GM21786 (cell line): ENCODE data around the gene OMP.

Source experiments
- ATAC-seq: cut with Tn5 transposase; IDR thresholded peaks from one replicate; pipeline ENCODE4 v1.9.1; 2021; ENCODE audit not compliant: unreplicated experiment

Gene OMP

GRCh38 chr11:77137421-77137820 is 34.8 kb downstream of the OMP start:
- no peak for ATAC-seq

- no peak for ATAC-seq
Observed at GRCh38 chr11:77138106-77138649, 35.5 kb downstream of the OMP start.

DNA sequence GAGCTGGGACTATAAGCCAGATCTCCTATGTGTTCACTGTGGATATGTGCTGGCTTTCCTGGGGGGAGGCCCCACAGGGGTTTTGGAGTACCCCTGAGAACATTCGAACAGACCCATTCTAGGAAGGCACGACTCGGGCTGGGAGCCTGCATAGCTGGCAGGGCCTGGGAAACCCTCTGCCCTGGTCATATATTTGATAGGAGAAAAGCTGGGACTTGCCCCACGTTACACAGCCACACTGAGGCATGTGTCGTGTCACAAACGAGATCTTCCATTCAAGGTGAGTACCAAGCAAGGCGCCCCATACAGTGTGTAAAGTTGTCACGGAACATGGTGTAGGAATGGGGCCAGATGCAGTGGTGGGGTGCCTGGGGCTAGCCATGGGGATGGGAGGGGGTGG is 36.6 kb downstream of the OMP start:
- ATAC-seq: no peak

DNA sequence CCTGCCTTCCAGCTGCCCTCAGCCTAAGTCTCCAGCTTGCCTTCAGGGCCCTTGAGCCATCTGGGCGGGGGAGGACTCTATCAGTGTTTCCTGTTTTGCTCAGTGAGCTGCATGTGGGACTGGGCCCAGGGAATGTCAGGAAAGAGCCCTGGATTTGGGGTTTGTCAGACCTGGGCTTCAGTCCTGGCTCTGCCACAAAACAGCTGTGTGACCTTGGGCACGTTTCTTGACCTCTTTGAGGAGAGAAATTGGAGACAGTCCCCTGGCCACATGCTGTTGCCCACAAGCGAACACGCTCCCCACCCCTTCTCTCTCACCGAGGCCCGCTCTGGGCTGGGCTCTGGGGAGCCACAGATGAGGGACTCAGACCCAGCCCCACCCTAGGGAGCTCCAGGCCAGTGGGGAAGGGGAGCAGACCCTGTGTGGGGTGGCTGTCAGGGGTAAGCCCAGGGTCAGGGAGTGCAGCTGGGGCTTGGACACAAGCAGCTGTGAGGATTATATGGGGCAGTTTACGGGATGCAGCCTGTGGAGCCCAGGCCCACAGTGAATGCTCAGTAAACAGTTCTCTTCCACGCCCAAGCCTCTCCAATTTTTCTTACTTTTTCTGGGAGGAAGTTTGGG is 37.7 kb downstream of the OMP start:
- ATAC-seq: no peak

DNA sequence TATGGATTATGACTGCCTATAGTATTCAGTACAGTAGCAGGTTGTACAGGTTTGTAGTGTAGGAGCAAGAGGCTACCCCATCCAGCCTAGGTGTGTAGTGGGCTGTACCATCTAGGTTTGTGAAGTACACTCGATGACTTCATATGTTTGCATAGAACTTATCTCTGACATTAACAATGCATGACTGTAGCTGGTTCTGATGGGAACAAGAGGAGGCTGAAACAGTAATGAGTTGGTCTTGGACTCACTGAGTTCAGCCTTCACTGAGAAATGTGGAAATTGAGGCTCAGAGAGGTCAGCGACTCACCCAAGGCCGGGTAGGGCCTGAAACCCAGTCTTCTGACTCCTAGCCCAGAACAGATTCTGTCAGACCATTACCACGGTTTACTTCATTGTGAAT is 38.4 kb downstream of the OMP start:
- no peak for ATAC-seq

DNA sequence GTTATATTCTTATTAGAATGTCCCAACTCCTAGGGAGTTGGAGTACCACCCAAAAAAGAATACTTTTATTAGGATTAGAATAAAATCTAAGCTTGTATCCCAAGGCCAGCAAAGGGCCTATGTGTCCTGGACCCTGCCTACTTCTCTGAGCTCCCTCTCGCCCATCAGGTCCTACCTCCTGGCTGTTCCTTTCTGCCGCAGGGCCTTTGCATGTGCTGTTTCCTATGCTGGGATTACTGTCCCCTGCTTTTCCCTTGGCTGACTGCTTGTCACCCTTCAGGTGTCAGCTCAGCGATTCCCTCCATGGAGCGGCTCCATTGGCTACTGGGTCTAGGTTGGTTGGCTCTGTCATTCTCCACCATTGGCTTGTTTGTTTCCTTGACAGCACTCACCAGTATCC is 38.8 kb downstream of the OMP start:
- ATAC-seq: no peak

DNA sequence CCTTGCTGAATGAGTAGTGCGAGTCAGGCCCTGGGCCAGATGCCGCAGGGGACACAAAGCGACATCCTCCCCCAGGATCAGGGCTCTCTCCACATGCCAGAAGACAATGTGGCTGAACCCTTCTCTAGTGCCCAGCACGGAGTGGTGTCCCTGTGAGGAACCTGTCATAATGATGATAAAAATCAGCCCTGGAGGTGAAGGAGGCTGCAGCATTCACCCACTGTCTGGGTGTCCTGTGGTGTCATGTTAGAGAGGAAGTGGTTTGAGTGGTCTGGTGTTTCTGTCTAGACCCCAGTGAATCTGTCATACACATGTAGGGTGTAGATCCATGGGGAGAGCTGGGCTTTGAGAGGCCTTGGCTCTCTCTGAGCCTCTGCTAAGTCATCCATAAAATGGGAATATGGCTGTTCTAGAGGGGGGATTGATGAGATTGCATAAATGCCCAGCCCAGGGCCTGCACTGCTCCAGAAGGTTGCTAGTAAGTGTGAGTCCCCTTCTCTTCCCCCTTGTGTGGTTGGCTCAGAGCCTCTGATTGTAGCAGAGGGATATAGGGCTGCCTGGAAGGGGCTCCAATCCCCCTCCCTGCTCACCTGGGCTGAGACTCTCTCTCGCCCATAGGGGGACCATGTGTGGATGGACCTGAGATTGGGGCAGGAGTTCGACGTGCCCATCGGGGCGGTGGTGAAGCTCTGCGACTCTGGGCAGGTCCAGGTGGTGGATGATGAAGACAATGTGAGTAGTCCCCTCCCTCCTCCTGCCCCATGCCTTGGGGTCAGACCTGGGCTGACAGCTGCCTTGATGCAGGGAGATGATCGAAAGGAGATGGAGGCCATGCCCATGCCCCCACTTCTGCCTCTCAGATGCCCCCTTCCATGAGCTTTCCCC is 39.7 kb downstream of the OMP start:
- no peak for ATAC-seq

- no peak for ATAC-seq
Observed at GRCh38 chr11:77143405-77144020, 40.9 kb downstream of the OMP start.

DNA sequence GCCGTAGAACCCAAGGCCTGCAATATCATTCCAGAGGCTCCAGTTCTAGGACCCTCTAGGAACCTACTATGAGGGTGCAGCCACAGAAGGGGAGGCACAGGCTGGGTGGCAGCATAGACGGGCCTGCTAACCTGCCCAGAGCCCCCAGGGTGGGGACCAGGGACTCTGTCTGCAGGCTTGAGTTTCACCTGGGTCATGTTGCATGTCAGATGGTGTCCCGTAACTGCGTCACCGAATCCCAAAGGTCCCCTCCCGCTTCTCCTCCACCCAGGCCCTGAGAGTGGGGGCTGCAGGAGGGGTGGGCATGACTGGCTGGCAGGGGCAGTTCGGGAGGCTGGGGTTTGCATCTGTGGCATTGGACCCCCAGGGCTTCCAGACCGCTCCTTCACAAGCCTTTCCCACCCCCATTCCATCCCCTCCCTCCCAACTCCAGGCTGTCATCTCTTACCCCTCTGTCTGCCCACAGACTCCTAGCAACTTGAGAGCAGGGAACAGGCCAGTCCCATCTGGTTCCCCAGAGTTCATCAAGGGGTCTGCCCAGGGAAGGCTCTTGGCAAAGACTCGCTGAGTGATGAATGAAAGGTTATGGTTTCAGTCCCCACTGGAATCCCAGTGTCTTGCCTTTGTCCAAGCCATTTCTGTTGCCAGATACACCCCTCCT is 41.7 kb downstream of the OMP start:
- no peak for ATAC-seq

DNA sequence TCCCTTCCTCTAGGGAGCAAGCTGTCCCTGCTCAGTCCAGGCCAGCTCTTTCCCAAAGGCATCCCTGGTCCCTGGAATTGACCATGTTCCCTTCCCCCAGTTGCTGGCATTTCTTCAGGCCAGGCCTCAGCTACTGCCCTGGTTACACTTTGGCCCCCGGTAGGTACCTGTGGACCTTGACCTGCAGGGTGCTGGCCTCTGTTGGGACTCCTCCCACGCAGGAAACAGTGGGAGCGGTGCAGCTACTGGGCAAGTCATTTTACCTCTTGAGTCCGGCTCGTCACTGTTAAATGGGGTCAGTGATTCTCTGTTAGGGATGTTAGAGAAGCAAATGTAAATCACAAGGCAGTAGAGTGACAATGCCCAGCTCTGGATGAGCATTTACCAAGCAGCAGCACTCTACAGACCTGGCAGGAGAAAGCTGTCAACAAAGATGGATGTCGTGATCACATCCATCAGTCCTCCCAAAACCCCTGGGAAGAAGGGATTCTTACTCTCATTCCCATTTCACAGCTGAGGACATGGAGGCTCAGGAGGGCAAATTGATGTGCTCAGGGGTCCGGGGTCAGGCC is 42.3 kb downstream of the OMP start:
- ATAC-seq: no peak

DNA sequence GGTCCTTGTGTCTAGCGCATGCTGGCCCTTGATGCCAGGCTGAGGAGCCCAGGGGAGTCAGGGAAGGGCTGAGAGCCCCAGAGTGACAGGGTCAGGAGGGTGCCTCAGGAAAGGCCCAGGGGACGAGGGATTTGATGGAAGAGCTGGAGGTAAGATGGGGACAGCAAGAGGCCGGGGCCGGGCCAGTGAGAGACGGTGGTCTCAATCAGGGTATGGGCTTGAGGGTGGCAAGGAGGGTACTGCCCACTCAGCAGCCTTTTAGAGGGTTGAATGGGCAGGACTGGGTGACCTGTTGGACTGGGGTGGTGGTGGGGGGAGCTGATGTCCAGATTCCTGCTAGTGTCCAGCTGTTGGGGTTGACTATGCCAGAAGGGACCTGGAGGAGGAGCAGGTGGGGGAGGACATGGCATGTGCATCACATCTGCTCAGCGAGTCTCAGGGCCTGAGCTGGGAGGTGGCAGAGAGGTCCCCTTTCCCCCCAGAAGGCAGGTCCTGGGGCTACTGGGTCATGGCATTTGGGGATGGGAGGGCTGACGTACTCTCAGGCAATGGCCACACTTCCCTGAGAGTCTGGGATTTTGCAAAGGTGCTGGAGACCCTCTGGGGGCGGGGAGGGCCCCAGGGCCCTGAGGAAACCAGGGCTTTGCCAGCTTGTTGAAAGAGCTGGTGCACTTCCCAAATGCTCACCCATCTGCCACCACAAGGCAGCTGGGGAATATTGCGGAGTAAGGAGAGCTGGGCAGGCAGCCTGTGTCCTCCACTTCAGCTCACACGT is 43.8 kb downstream of the OMP start:
- no peak for ATAC-seq

DNA sequence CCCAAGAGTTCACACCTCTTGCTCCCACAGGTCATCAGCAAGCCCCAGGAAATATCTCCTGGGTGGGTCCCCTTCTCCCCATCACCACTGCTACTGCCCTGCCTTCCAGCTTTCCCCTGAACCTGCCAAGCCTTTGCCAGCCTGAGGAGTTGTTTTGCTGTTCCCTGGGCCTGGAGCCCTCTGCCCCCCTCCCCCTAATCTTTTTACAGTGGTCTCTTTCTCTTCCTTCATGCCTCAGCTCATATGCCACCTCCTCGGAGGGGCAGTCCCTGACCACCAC is 44.3 kb downstream of the OMP start:
- ATAC-seq: no peak

DNA sequence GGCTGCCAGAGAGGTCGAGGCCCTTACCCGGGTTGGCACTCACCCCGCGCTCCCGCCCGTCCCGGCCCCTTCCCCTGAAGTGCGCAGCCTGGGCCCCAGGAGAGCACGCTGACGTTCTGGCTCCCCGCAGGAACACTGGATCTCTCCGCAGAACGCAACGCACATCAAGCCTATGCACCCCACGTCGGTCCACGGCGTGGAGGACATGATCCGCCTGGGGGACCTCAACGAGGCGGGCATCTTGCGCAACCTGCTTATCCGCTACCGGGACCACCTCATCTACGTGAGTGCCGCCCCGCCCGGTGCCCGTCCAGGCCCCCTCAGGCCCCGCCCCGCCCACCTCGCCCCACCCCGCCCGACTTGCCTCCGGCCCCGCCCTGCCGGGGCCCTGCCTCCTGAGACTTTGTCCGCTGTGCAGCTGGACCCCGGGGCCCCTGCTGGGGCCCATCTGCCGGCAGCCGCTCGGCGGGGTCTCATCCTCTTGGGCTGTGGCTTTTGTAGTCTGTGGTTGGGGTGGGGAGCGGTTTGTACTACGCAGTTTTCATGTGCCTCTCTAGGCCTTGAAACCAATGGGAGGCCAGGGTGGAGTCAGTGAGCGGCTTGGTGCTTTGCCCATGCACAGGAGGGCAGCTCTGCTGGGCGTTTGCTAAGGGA is 45.2 kb downstream of the OMP start:
- ATAC-seq: no peak

GRCh38 chr11:77148963-77149715 is 46.5 kb downstream of the OMP start:
- ATAC-seq: no peak

GRCh38 chr11:77149716-77150392 is 47.2 kb downstream of the OMP start:
- no peak for ATAC-seq

GRCh38 chr11:77150836-77151235 is 48.2 kb downstream of the OMP start:
- ATAC-seq: no peak

DNA sequence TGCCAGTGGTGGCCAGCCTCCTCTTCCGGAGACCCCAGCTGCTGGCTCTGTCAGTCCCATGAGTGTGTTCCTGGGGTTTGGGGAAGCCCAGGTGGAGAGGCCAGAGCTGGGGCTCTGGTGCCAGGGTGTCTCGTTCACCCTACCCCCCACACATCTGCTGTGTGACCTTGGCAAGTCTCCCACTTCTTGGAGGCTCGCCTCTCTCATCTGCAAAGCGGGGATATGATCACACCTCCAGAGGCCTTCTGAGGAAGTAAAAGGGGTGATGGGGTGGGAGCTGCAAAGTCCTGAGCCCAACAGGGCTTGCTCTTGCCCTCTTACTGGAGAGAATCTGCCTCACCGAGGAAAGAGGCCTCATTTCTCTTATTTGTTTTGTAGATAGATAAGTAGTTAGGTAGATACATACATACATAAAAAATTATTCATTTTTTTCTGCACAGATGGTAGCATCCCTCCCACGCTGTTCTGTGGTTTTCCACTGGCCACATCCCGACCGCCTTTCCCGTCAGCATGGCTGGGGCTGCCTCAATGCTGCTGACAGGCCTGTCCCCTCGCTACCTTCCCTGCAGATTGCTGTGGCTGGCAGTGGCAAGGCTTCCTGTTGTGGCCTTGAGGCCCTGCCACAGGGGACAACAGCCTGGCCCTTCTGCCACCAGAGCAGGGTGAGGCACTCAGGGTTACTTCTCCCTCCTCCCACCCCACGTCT is 49.3 kb downstream of the OMP start:
- ATAC-seq: no peak

- no peak for ATAC-seq
Observed at GRCh38 chr11:77152846-77153245, 50.2 kb downstream of the OMP start.
